GM12878 (cell line): ENCODE measurements around the gene SHISA6. TPM values are rescaled to one million over a fixed set of nuclear protein-coding genes. Genes with fewer than 3 reads are reported as not detected.

ENCODE experiments used
- ATAC-seq: fragments of 200-7000 bp; cut with Tn5 transposase; 3 replicates; pipeline ENCODE4 v1.9.1; 2020; ENCODE audit warnings: mild to moderate bottlenecking, moderate library complexity
- BruUV-seq: library from RNA; stranded (reverse); fragments of 400-500 nt; replicated peaks from 2 replicates; lab custom pipeline; 2021; lab: Mats Ljungman, UMichigan
- CTCF ChIA-PET: fragments of 300-600 bp; sonication (Branson Sonifier 250); formaldehyde crosslinking; extraction: SDS; loops from one replicate; lab custom pipeline; 2021; ENCODE audit warnings: inconsistent platforms; lab: Yijun Ruan, JAX
- POLR2A ChIA-PET: fragments of 350-600 bp; formaldehyde crosslinking; extraction: SDS; loops from one replicate; lab custom pipeline; 2021; ENCODE audit warnings: inconsistent platforms; lab: Charles Lee
- RAD21 ChIA-PET: fragments of 300-600 bp; sonication (Branson Sonifier 250); formaldehyde crosslinking; loops from one replicate; lab custom pipeline; 2023; ENCODE audit warnings: antibody characterized with exemption; ENCODE audit not compliant: unreplicated experiment; lab: Charles Lee
- SMC1A ChIA-PET: fragments of 300-600 bp; sonication (Branson Sonifier 250); formaldehyde crosslinking; loops from one replicate; lab custom pipeline; 2023; ENCODE audit not compliant: unreplicated experiment, uncharacterized antibody; lab: Charles Lee
- DNase-seq: peaks from one replicate; pipeline ENCODE4 v3.0.0-alpha.2; 2011; ENCODE audit warnings: low read depth, low spot score
- FAIRE-seq: peaks from 3 replicates; lab custom pipeline; 2011; peaks lifted over from hg19 to GRCh38; lab: Jason Lieb, UNC
- H2AFZ ChIP-seq: 2 replicates; pipeline ENCODE4 v1.6.0; 2011; ENCODE audit warnings: low read depth, low read length, control low read depth; ENCODE audit not compliant: control insufficient read depth
- H3K27ac ChIP-seq: 2 replicates; pipeline ENCODE4 v1.5.1; 2011; ENCODE audit warnings: control low read depth; ENCODE audit not compliant: control insufficient read depth, insufficient read depth
- H3K27me3 ChIP-seq, 2 experiments: replicated peaks in 1 of 2; 2 replicates each; pipeline versions ENCODE4 v1.6.0 to v1.6.1; 2011; ENCODE audit warnings: low read length in 1 of 2; ENCODE audit not compliant: control insufficient read depth in 2 of 2, insufficient read depth in 2 of 2
- H3K36me3 ChIP-seq, 2 experiments: 2 replicates each; pipeline ENCODE4 v1.5.1; 2011; ENCODE audit warnings: low read length in 1 of 2; ENCODE audit not compliant: control insufficient read depth in 2 of 2, insufficient read depth in 2 of 2
- H3K4me1 ChIP-seq: 2 replicates; pipeline ENCODE4 v1.6.1; 2011; ENCODE audit warnings: mild to moderate bottlenecking, low read length, moderate library complexity, mixed read lengths; ENCODE audit not compliant: control insufficient read depth, insufficient read depth
- H3K4me2 ChIP-seq: 2 replicates; pipeline ENCODE4 v1.6.0; 2011; ENCODE audit warnings: control low read depth; ENCODE audit not compliant: control insufficient read depth, insufficient read depth
- H3K4me3 ChIP-seq: fragments of 200-600 bp; sonication (generic); 2 replicates; pipeline ENCODE4 v1.5.1; 2016
- H3K79me2 ChIP-seq: 2 replicates; pipeline ENCODE4 v1.6.0; 2011; ENCODE audit warnings: low read length; ENCODE audit not compliant: control insufficient read depth, insufficient read depth
- H3K9ac ChIP-seq: 2 replicates; pipeline ENCODE4 v1.8.0; 2011; ENCODE audit warnings: low read length, control low read depth, mixed read lengths; ENCODE audit not compliant: control insufficient read depth, insufficient read depth
- H3K9me3 ChIP-seq: replicated peaks from 3 replicates; pipeline ENCODE4 v1.5.1; 2011; ENCODE audit warnings: mild to moderate bottlenecking, low read length; ENCODE audit not compliant: control insufficient read depth, insufficient read depth
- H4K20me1 ChIP-seq: 2 replicates; pipeline ENCODE4 v1.6.0; 2011; ENCODE audit not compliant: control insufficient read depth, insufficient read depth
- ASH2L ChIP-seq: fragments of 300-600, 200-600 bp; sonication (generic); IDR thresholded peaks from 2 replicates; pipeline ENCODE4 v1.6.1; 2017; ENCODE audit warnings: low read depth, mild to moderate bottlenecking, borderline replicate concordance
- ETV6 ChIP-seq, 2 experiments: fragments of 450-650 bp in 1 of 2; IDR thresholded peaks in 1 of 2; conservative IDR thresholded peaks in 1 of 2; 2 replicates each; pipeline ENCODE4 v1.6.1; 2014; ENCODE audit warnings: antibody characterized with exemption in 1 of 2, borderline replicate concordance in 1 of 2, low read depth in 1 of 2, mild to moderate bottlenecking in 1 of 2, moderate library complexity in 1 of 2
- FOS ChIP-seq: IDR thresholded peaks from 3 replicates; pipeline ENCODE4 v1.6.1; 2011; ENCODE audit warnings: borderline replicate concordance; ENCODE audit not compliant: insufficient read length; ENCODE audit errors: extremely low read depth
- FOXM1 ChIP-seq: IDR thresholded peaks from 2 replicates; pipeline ENCODE4 v1.6.1; 2012; ENCODE audit warnings: low read depth, mild to moderate bottlenecking, inconsistent platforms, low read length, moderate library complexity
- GABPA ChIP-seq: IDR thresholded peaks from 2 replicates; pipeline ENCODE4 v1.6.1; 2014; ENCODE audit warnings: antibody characterized with exemption, low read depth, mild to moderate bottlenecking, inconsistent platforms
- IRF4 ChIP-seq: IDR thresholded peaks from 2 replicates; pipeline ENCODE4 v1.6.1; 2011; ENCODE audit warnings: low read depth, low read length
- JUND ChIP-seq: IDR thresholded peaks from 2 replicates; pipeline ENCODE4 v1.6.1; 2012; ENCODE audit warnings: low read depth, mild to moderate bottlenecking, low read length, improper control_type of control experiment, moderate library complexity
- MTA2 ChIP-seq: fragments of 450-650 bp; IDR thresholded peaks from 2 replicates; pipeline ENCODE4 v1.6.1; 2016; ENCODE audit warnings: low read depth, mild to moderate bottlenecking, moderate library complexity
- MYC ChIP-seq: IDR thresholded peaks from 2 replicates; pipeline ENCODE4 v1.6.1; 2011; ENCODE audit warnings: mild to moderate bottlenecking, low read length, moderate library complexity, inconsistent platforms; ENCODE audit not compliant: insufficient read depth, insufficient replicate concordance, insufficient read length, severe bottlenecking
- NFIC ChIP-seq: IDR thresholded peaks from 2 replicates; pipeline ENCODE4 v1.6.1; 2012; ENCODE audit warnings: low read depth, mild to moderate bottlenecking, inconsistent platforms, low read length, moderate library complexity
- RAD21 ChIP-seq: IDR thresholded peaks from 2 replicates; pipeline ENCODE4 v1.6.1; 2011; ENCODE audit warnings: mild to moderate bottlenecking, low read depth, low read length, moderate library complexity; ENCODE audit not compliant: insufficient read depth
- RAD51 ChIP-seq: fragments of 450-650 bp; IDR thresholded peaks from 2 replicates; pipeline ENCODE4 v1.6.1; 2016; ENCODE audit warnings: moderate library complexity, mild to moderate bottlenecking, inconsistent platforms
- RFX5 ChIP-seq: IDR thresholded peaks from 2 replicates; pipeline ENCODE4 v1.6.1; 2011; ENCODE audit warnings: low read depth, low read length, improper control_type of control experiment
- SMAD5 ChIP-seq: IDR thresholded peaks from 2 replicates; pipeline ENCODE4 v1.6.1; 2016; ENCODE audit warnings: antibody characterized with exemption, low read depth
- SP1 ChIP-seq: IDR thresholded peaks from one replicate; pipeline ENCODE4 v1.6.1; 2011; ENCODE audit warnings: low read depth, low read length
- TCF12 ChIP-seq: IDR thresholded peaks from 2 replicates; pipeline ENCODE4 v1.6.1; 2011; ENCODE audit warnings: low read depth, mild to moderate bottlenecking, low read length
- WGBS: methylation state at CpG from one replicate; pipeline ENCODE4 v1.1.6; 2016; ENCODE audit warnings: low lambda C conversion rate; ENCODE audit not compliant: insufficient replicate concordance, insufficient coverage; ENCODE audit errors: missing lambda C conversion rate; 5-methylcytosine and 5-hydroxymethylcytosine counted together
- in situ Hi-C: fragments of 300-500 bp; cut with MboI; formaldehyde crosslinking; loops from 9 replicates; pipeline ENCODE4 v1.14.3; 2018; ENCODE audit warnings: mixed read lengths
- intact Hi-C: fragments of 100-400 bp; cut with micrococcal nuclease; formaldehyde crosslinking; loops from one replicate; pipeline ENCODE4 v1.14.2; 2022; ENCODE audit not compliant: unreplicated experiment
- polyA plus RNA-seq, 11 experiments: library from polyadenylated mRNA; depleted of rRNA in 4 of 11; unstranded in 6 of 11; stranded (reverse) in 5 of 11; fragments of >200 nt; fragmentation: Nextera tagmentation in 4 of 11; fragmentation: Illumina TruSeq in 1 of 11; extraction: Ambion mirVana in 4 of 11; extraction: Trizol in 1 of 11; gene quantifications; 1 replicate in 1 of 11; 2 replicates in 10 of 11; pipeline versions ENCODE4 v1.2.1 to v1.2.3, GENCODE V29; 2011 to 2016; ENCODE audit warnings: inconsistent platforms in 2 of 11, missing spikeins in 2 of 11, low read depth in 1 of 11
- total RNA-seq, 4 experiments: library from RNA; depleted of rRNA in 3 of 4; stranded (reverse); fragments of >200 nt in 3 of 4; fragmentation: Illumina TruSeq in 1 of 4; extraction: Trizol in 1 of 4; gene quantifications; 2 replicates each; pipeline versions ENCODE4 v1.2.1 to v1.2.3, GENCODE V29; 2013 to 2021
- TF ChIP-seq, protein P1 (sequence below): IDR thresholded peaks from 2 replicates; pipeline ENCODE4 v1.6.1; 2012; ENCODE audit warnings: low read depth, low read length, improper control_type of control experiment
- TF ChIP-seq, protein P2 (sequence below): fragments of 450-650 bp; IDR thresholded peaks from 2 replicates; pipeline ENCODE4 v1.6.1; 2017; ENCODE audit warnings: antibody characterized with exemption, mild to moderate bottlenecking, moderate library complexity
- TF ChIP-seq, protein P3 (sequence below): IDR thresholded peaks from 2 replicates; pipeline ENCODE4 v1.6.1; 2011; ENCODE audit warnings: borderline replicate concordance, low read depth, mild to moderate bottlenecking, moderate library complexity, mixed read lengths, low read length; ENCODE audit not compliant: insufficient read depth; ENCODE audit errors: extremely low read length

SHISA6 gene
- total and polyA plus RNA-seq, 10 of the 15 experiments (the other 5 are each of a cell fraction or from before 2014, with no cell fraction given) = not detected

DNA sequence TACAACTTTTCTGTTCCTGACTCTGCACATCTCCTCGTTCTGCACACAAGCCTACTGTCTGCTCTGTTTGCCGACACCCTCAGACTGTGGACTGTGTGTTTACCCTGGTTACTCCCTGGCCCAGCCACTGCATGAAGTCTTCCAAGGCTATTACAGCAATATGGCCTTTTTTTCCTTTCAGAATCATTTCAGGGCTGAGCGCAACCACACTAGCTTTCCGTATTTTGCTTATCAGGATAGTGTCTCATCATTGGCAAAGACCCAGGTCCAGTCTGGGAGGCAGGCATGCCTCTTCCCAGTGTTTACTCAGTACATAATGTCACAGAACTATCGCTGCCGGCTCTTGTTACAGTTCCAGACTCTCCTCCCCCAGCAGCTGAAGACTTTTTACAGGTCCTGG is 367.4 kb downstream of the SHISA6 start:
- in situ Hi-C loops (no loop called here), intact Hi-C loops (no loop called here)
- Histone ChIP-seq H3K36me3 (no peaks in the 10 kb centered on the region), H3K27me3 (no peaks in the 10 kb centered on the region), H3K9me3 (no peaks in the 10 kb centered on the region; the same call in 2 of the 3 replicates), H3K79me2 (no peaks in the 10 kb centered on the region), H2AFZ (no peak overlapping the region), H3K4me1 (no peaks in the 10 kb centered on the region), H3K4me2 (no peak overlapping the region), H3K4me3 (no peak overlapping the region), H3K27ac (no peak overlapping the region), H4K20me1 (no peaks in the 10 kb centered on the region), H3K9ac (no peak overlapping the region)
- BruUV-seq = no TSS peak
- ATAC-seq = no peak
- FAIRE-seq = no peak
- WGBS = 18% methylated on average over 6 of the region's 6 CpGs
- TF ChIP-seq SMAD5 (no peak), IRF4 (no peak), GABPA (no peak), ETV6 (conservative IDR thresholded peaks at IDR 0.05 in 1 of 2, IDR thresholded peaks at IDR 0.05 in 1 of 2; ENCODE audit: borderline replicate concordance in 1 of 2, low read depth in 1 of 2) (no peak), FOS (no peak), RFX5 (no peak), RAD21 (no peak), MTA2 (no peak), JUND (no peak), TCF12 (no peak), FOXM1 (no peak), MYC (no peak), SP1 (no peak), NFIC (no peak), RAD51 (no peak), ASH2L (no peak)
- TF ChIP-seq, protein P1, sequence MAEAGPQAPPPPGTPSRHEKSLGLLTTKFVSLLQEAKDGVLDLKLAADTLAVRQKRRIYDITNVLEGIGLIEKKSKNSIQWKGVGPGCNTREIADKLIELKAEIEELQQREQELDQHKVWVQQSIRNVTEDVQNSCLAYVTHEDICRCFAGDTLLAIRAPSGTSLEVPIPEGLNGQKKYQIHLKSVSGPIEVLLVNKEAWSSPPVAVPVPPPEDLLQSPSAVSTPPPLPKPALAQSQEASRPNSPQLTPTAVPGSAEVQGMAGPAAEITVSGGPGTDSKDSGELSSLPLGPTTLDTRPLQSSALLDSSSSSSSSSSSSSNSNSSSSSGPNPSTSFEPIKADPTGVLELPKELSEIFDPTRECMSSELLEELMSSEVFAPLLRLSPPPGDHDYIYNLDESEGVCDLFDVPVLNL = no peak
- TF ChIP-seq, protein P2, sequence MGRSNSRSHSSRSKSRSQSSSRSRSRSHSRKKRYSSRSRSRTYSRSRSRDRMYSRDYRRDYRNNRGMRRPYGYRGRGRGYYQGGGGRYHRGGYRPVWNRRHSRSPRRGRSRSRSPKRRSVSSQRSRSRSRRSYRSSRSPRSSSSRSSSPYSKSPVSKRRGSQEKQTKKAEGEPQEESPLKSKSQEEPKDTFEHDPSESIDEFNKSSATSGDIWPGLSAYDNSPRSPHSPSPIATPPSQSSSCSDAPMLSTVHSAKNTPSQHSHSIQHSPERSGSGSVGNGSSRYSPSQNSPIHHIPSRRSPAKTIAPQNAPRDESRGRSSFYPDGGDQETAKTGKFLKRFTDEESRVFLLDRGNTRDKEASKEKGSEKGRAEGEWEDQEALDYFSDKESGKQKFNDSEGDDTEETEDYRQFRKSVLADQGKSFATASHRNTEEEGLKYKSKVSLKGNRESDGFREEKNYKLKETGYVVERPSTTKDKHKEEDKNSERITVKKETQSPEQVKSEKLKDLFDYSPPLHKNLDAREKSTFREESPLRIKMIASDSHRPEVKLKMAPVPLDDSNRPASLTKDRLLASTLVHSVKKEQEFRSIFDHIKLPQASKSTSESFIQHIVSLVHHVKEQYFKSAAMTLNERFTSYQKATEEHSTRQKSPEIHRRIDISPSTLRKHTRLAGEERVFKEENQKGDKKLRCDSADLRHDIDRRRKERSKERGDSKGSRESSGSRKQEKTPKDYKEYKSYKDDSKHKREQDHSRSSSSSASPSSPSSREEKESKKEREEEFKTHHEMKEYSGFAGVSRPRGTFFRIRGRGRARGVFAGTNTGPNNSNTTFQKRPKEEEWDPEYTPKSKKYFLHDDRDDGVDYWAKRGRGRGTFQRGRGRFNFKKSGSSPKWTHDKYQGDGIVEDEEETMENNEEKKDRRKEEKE = no peak
- TF ChIP-seq, protein P3, sequence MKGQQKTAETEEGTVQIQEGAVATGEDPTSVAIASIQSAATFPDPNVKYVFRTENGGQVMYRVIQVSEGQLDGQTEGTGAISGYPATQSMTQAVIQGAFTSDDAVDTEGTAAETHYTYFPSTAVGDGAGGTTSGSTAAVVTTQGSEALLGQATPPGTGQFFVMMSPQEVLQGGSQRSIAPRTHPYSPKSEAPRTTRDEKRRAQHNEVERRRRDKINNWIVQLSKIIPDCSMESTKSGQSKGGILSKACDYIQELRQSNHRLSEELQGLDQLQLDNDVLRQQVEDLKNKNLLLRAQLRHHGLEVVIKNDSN = no peak
- ChIA-PET RAD21 (no interaction called here), SMC1A (interaction anchor here (1.8 kb wide), 1 partner anchor 16 kb away, joined by 4 read pairs; no protein-coding TSS in a partner anchor), POLR2A (no interaction called here), CTCF (no interaction called here)
- no peak for DNase-seq
